ENCODE results near the gene GARNL3.

GRCh38 chr9:127341152-127341551 lies 76.6 kb downstream of the GARNL3 start:
- TF ChIP-seq CTCF (IDR thresholded peaks at IDR 0.05) (no peak), POLR2A (IDR thresholded peaks at IDR 0.05) (no peak)
